Psoas muscle (tissue), 8 donors: ENCODE measurements around the gene SLBP. TPM values are rescaled to one million over a fixed set of nuclear protein-coding genes. Genes with fewer than 3 reads are reported as not detected.

Experiments used
- ATAC-seq, 4 donors: fragments of 200-7000 bp; cut with Tn5 transposase; one replicate each; pipeline ENCODE4 v1.9.1; 2020; ENCODE audit warnings: moderate library complexity in 3 of 4, mild to moderate bottlenecking in 2 of 4
- DNase-seq, 2 donors: peaks; one replicate each; pipeline ENCODE4 v3.0.0-alpha.2; 2020
- H3K27ac ChIP-seq: fragments of 200-600 bp; one replicate; pipeline ENCODE4 v1.8.0; 2022
- H3K27me3 ChIP-seq, 3 donors: fragments of 200-600 bp in 1 of 3; one replicate each; pipeline versions ENCODE4 v1.6.1 to v1.8.0; 2013 to 2022; ENCODE audit warnings: low read length in 2 of 3, mild to moderate bottlenecking in 2 of 3, moderate library complexity in 1 of 3; ENCODE audit not compliant: insufficient read depth in 3 of 3
- H3K36me3 ChIP-seq, 2 donors: fragments of 200-600 bp in 1 of 2; one replicate each; pipeline versions ENCODE4 v1.6.1 to v1.8.0; 2013 to 2022; ENCODE audit warnings: low read depth in 1 of 2, mild to moderate bottlenecking in 1 of 2, moderate library complexity in 1 of 2; ENCODE audit not compliant: insufficient read depth in 1 of 2
- H3K4me1 ChIP-seq: fragments of 200-600 bp; one replicate; pipeline ENCODE4 v1.8.0; 2022
- H3K4me3 ChIP-seq: fragments of 200-600 bp; one replicate; pipeline ENCODE4 v1.8.0; 2022; ENCODE audit warnings: mild to moderate bottlenecking
- H3K9me3 ChIP-seq: fragments of 200-600 bp; one replicate; pipeline ENCODE4 v1.8.0; 2022
- WGBS, 3 donors: extraction: QIAGEN DNeasy Blood & Tissue Kit; methylation state at CpG; one replicate each; pipeline versions ENCODE4 v1.1.6 to v1.1.7; 2013; 5-methylcytosine and 5-hydroxymethylcytosine counted together
- intact Hi-C, 2 donors: fragments of 100-400 bp; cut with DNase I; formaldehyde crosslinking; loops; one replicate each; pipeline versions ENCODE4 v1.11.0 to v1.14.2; 2022
- polyA plus RNA-seq, 3 donors: library from polyadenylated mRNA; stranded (reverse); fragments of 200-250 nt; gene quantifications; one replicate each; pipeline ENCODE4 v1.2.3, GENCODE V29; 2013
- total RNA-seq, 4 donors: library from RNA; stranded (reverse); fragmentation: NEBNext Ultra II Directional in 2 of 4; extraction: Animal tissue kit (Norgen Biotek cat#: 25700) in 2 of 4; gene quantifications; one replicate each; pipeline versions ENCODE4 v1.2.1 to v1.2.4, GENCODE V29; 2021 to 2023
- TF ChIP-seq, protein P1 (sequence below): fragments of 200-600 bp; IDR thresholded peaks from one replicate; pipeline ENCODE4 v1.8.0; 2022; ENCODE audit warnings: antibody characterized with exemption
- donor health status: healthy with polysubstance abuse.
- donor health status: DM: no; HTN: no; CAD: no; lungs with moderate emphysema.
- donor health status: Bipolar disorder and iron deficiency.
- donor health status: healthy.
- donor health status: DM: yes; HTN: yes; CAD: no.
- donor health status: DM: no; HTN: no; CAD: no.
- donor health status: DM: no; HTN: no; CAD: no.
- donor health status: DM: yes; HTN: yes; CAD: no.

Gene SLBP
- total and polyA plus RNA-seq, 7 donors, result 15.4 to 18.8 (median 16.3) TPM

DNA sequence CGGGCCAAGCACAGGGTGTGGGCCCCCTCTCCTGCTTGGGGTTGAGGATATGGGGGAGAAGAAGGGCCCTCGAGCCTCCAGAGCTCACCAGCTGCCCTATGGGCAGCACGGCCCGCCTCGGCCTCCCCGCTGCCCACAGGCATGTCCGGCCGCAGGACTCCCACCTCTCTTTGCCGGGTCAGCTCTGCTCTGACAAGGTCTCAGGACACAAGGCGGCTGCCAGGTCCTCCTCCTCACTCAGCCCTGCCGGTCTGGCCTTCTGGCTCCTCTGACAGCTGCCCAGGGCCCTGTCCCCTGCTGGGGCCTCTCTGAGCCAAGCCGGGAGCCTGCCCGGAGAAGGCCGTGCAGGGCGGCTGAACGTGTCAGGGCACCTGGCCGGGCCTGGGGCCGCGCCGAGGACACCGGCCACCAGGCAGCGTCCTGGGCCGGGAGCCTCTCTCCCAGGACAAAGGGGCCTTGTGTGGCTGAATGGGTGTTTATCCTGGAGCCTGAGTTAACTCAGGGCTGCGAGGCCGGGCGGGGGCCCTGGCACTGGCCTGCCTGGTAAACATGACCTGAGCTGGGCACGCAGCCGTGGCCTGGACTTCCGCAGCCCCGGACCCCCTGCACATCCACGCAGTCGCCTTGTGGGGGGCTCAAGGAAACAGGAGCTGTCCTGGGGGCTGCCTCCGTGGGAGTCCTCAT, 34.9 kb upstream of the SLBP start:
- no peak for DNase-seq
- Histone ChIP-seq H3K4me1 (no peaks in the 10 kb centered on the region), H3K36me3 (peaks cover 0 to 10% of the 10 kb centered on the region in 2 donors), H3K27ac (no peak overlapping the region), H3K9me3 (no peaks in the 10 kb centered on the region), H3K4me3 (no peak overlapping the region), H3K27me3 (peaks cover 0 to 8% (median 0%) of the 10 kb centered on the region in 3 donors)
- TF ChIP-seq, protein P1, sequence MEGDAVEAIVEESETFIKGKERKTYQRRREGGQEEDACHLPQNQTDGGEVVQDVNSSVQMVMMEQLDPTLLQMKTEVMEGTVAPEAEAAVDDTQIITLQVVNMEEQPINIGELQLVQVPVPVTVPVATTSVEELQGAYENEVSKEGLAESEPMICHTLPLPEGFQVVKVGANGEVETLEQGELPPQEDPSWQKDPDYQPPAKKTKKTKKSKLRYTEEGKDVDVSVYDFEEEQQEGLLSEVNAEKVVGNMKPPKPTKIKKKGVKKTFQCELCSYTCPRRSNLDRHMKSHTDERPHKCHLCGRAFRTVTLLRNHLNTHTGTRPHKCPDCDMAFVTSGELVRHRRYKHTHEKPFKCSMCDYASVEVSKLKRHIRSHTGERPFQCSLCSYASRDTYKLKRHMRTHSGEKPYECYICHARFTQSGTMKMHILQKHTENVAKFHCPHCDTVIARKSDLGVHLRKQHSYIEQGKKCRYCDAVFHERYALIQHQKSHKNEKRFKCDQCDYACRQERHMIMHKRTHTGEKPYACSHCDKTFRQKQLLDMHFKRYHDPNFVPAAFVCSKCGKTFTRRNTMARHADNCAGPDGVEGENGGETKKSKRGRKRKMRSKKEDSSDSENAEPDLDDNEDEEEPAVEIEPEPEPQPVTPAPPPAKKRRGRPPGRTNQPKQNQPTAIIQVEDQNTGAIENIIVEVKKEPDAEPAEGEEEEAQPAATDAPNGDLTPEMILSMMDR, result no peak
- peak in 2 of 4 donors; percentile 19 to 31 for ATAC-seq
- WGBS, 3 donors, result 62 to 67% (median 64%) methylated on average over 25 to 33 of the region's 33 CpGs
- intact Hi-C loops, result loop anchor here in 1 of 2 donors (2.0 to 5.0 kb wide), 2 partner anchors 65 to 152 kb away; no protein-coding TSS in a partner anchor

DNA sequence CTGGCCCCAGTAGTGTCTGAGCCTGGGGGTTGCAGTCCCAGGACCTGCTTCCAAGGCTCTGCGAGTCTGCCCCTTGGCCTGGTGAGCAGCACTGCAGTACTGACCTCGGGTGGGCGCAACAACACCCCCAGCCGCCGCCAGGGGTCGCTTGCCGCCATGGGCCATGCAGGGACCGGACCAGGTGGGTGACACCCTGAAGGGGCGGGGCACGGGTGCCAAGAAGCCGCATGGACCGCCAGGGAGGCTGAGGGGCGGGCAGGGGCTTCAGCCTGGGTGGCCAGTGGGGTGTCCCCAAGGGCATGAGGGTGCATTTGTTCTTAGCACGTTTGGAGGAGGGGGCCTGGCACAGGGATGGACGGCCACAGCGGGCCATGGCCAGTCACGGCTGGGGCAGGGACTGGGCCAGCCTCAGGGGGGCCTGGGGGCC, 34.2 kb upstream of the SLBP start:
- H3K4me3 ChIP-seq, result no peak overlapping the region
- H3K9me3 ChIP-seq, result no peaks in the 10 kb centered on the region
- H3K4me1 ChIP-seq, result no peaks in the 10 kb centered on the region
- peak; percentile 75 to 85 for DNase-seq
- H3K36me3 ChIP-seq, result peaks cover 0 to 17% of the 10 kb centered on the region in 2 donors
- WGBS, 3 donors, result 10 to 16% (median 15%) methylated on average over 13 to 17 of the region's 17 CpGs
- no peak overlapping the region for H3K27ac ChIP-seq
- TF ChIP-seq, protein P1, result peak; percentile 78
- intact Hi-C loops, result loop anchor here in 1 of 2 donors (2.0 to 5.0 kb wide), 2 partner anchors 66 to 153 kb away; no protein-coding TSS in a partner anchor
- ATAC-seq, result peak; percentile 81 to 91 (median 82)
- H3K27me3 ChIP-seq, result peaks cover 0 to 8% (median 0%) of the 10 kb centered on the region in 3 donors

DNA sequence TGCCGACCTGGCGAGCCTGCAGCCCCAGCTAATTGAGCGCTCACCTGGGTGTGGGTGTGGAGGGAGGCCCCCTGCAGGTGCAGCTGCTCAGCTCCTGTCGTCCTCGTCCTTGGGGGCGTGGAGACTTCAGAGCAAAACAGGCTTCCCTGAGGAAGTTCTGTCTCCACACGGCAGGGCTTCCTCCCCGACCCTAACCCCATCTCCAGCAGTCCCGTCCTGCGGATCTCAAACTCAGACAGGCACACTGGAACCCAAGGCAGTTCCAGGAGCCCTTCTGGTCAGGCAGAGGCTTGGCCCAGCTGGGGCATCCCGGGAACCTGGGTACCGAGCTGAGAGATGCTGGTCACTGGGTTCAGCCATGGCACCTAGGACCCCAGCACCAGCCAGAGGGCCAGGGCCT, 33.6 kb upstream of the SLBP start:
- TF ChIP-seq, protein P1, result no peak
- ATAC-seq (no peak), DNase-seq (no peak)
- Histone ChIP-seq H3K4me1 (no peaks in the 10 kb centered on the region), H3K36me3 (peaks cover 4 to 22% of the 10 kb centered on the region in 2 donors), H3K4me3 (no peak overlapping the region), H3K27ac (no peak overlapping the region), H3K9me3 (no peaks in the 10 kb centered on the region), H3K27me3 (peaks cover 0 to 8% (median 0%) of the 10 kb centered on the region in 3 donors)
- WGBS, 3 donors, result 81 to 85% (median 85%) methylated on average over 12 of the region's 12 CpGs
- intact Hi-C loops, result loop anchor here in 1 of 2 donors (2.0 to 5.0 kb wide), 2 partner anchors 67 to 153 kb away; no protein-coding TSS in a partner anchor

DNA sequence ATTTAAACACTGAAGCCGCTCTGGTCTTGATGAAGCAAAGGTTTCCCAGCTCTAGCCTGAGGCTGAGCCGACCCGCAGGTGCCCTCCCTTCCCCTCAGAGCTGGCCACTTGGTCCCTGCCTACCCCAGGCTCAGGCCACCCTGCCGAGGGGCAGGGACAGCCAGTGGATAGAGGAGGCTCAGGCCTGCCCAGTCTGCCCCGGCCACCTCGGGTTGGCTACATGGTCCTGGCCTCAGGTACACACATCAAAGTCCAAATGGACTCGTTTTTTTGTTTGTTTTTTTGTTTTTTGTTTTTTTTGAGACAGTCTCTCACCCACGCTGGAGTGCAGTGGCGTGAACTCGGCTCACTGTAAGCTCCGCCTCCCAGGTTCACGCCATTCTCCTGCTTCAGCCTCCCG, 33.0 kb upstream of the SLBP start:
- H3K27ac ChIP-seq, result no peak overlapping the region
- 90 to 94% (median 90%) methylated on average over 13 of the region's 13 CpGs for WGBS, 3 donors
- ATAC-seq, result no peak
- peaks cover 0 to 8% (median 0%) of the 10 kb centered on the region in 3 donors for H3K27me3 ChIP-seq
- H3K9me3 ChIP-seq, result no peaks in the 10 kb centered on the region
- no peaks in the 10 kb centered on the region for H3K4me1 ChIP-seq
- intact Hi-C loops, result loop anchor here in 1 of 2 donors (5.0 kb wide), 1 partner anchor 67 kb away; no protein-coding TSS in a partner anchor
- H3K4me3 ChIP-seq, result no peak overlapping the region
- H3K36me3 ChIP-seq, result peaks cover 4 to 26% of the 10 kb centered on the region in 2 donors
- no peak for DNase-seq
- TF ChIP-seq, protein P1, result no peak
